HepG2 (cell line): ENCODE measurements around the gene TACC3. TPM values are rescaled to one million over a fixed set of nuclear protein-coding genes. Genes with fewer than 3 reads are reported as not detected.

Experiments
- AGO2 ChIP-seq: fragments of 200-400 bp; formaldehyde crosslinking; optimal IDR thresholded peaks from 2 replicates; pipeline ENCODE3; 2017; ENCODE audit warnings: mild to moderate bottlenecking, low read depth, low read length, moderate library complexity
- ARHGAP35 ChIP-seq: sonication (generic); formaldehyde crosslinking; IDR thresholded peaks from 2 replicates; pipeline ENCODE4 v1.9.0; 2022; ENCODE audit warnings: mild to moderate bottlenecking, inconsistent platforms, moderate library complexity, missing genetic modification reagents, borderline replicate concordance
- ATRX ChIP-seq: sonication (generic); formaldehyde crosslinking; IDR thresholded peaks from 2 replicates; pipeline ENCODE4 v1.4.0; 2020; ENCODE audit warnings: missing genetic modification reagents, borderline replicate concordance
- BRF2 ChIP-seq: sonication (generic); formaldehyde crosslinking; IDR thresholded peaks from 2 replicates; pipeline ENCODE4 v1.8.1; 2022; ENCODE audit warnings: mild to moderate bottlenecking, missing genetic modification reagents
- CENPBD1 ChIP-seq: sonication (generic); formaldehyde crosslinking; IDR thresholded peaks from 2 replicates; pipeline ENCODE4 v1.8.0; 2022; ENCODE audit warnings: missing genetic modification reagents, low read depth, mild to moderate bottlenecking, borderline replicate concordance
- CENPT ChIP-seq: sonication (generic); formaldehyde crosslinking; IDR thresholded peaks from 2 replicates; pipeline ENCODE4 v1.8.0; 2022; ENCODE audit warnings: low read depth, mild to moderate bottlenecking, moderate library complexity, missing genetic modification reagents
- HNF4G ChIP-seq, 2 experiments: sonication (generic) in 1 of 2; formaldehyde crosslinking in 1 of 2; IDR thresholded peaks; 2 replicates each; pipeline versions ENCODE4 v1.4.0 to v1.6.1; 2011 to 2020; ENCODE audit warnings: borderline replicate concordance in 2 of 2, low read depth in 2 of 2, mild to moderate bottlenecking in 2 of 2, low read length in 1 of 2, missing genetic modification reagents in 1 of 2, moderate library complexity in 1 of 2
- IRF9 ChIP-seq: sonication (generic); formaldehyde crosslinking; IDR thresholded peaks from 2 replicates; pipeline ENCODE4 v1.8.0; 2022; ENCODE audit warnings: missing genetic modification reagents, mild to moderate bottlenecking, borderline replicate concordance
- MAFF ChIP-seq: IDR thresholded peaks from 2 replicates; pipeline ENCODE4 v1.6.1; 2011; ENCODE audit warnings: low read depth, low read length, improper control_type of control experiment
- MTF2 ChIP-seq: sonication (generic); formaldehyde crosslinking; IDR thresholded peaks from 2 replicates; pipeline ENCODE4 v1.5.0; 2020; ENCODE audit warnings: missing genetic modification reagents, borderline replicate concordance
- MXI1 ChIP-seq: IDR thresholded peaks from 3 replicates; pipeline ENCODE4 v1.6.1; 2012; ENCODE audit warnings: low read depth, low read length, inconsistent platforms, borderline replicate concordance
- SIX1 ChIP-seq: sonication (generic); formaldehyde crosslinking; IDR thresholded peaks from 2 replicates; pipeline ENCODE4 v1.4.0; 2020; ENCODE audit warnings: missing genetic modification reagents, borderline replicate concordance
- SNAI1 ChIP-seq: sonication (generic); formaldehyde crosslinking; IDR thresholded peaks from 2 replicates; pipeline ENCODE4 v1.5.0; 2020; ENCODE audit warnings: mild to moderate bottlenecking, missing genetic modification reagents, borderline replicate concordance
- TAF15 ChIP-seq: fragments of 200-400 bp; formaldehyde crosslinking; IDR thresholded peaks from one replicate; pipeline ENCODE4 v1.6.1; 2018; ENCODE audit warnings: mild to moderate bottlenecking, low read depth, low read length; ENCODE audit not compliant: poor library complexity, severe bottlenecking
- TGIF2 ChIP-seq: IDR thresholded peaks from 2 replicates; pipeline ENCODE4 v1.6.1; 2016; ENCODE audit warnings: control low read depth, missing compliant biosample characterization
- THYN1 ChIP-seq: sonication (generic); formaldehyde crosslinking; IDR thresholded peaks from 2 replicates; pipeline ENCODE4 v1.8.1; 2023; ENCODE audit warnings: low read depth, mild to moderate bottlenecking, moderate library complexity, missing genetic modification reagents, borderline replicate concordance
- U2AF2 ChIP-seq: fragments of 200-400 bp; formaldehyde crosslinking; IDR thresholded peaks from 2 replicates; pipeline ENCODE4 v1.6.1; 2017; ENCODE audit warnings: low read depth, mild to moderate bottlenecking, low read length
- ZNF160 ChIP-seq: sonication (generic); formaldehyde crosslinking; IDR thresholded peaks from 2 replicates; pipeline ENCODE4 v1.8.0; 2022; ENCODE audit warnings: mild to moderate bottlenecking, inconsistent platforms, missing genetic modification reagents
- ZNF234 ChIP-seq: sonication (generic); formaldehyde crosslinking; conservative IDR thresholded peaks from 2 replicates; pipeline ENCODE4 v1.5.1; 2020; ENCODE audit warnings: mild to moderate bottlenecking, missing genetic modification reagents
- ZNF317 ChIP-seq: sonication (generic); formaldehyde crosslinking; IDR thresholded peaks from 2 replicates; pipeline ENCODE4 v1.5.0; 2020; ENCODE audit warnings: mild to moderate bottlenecking, missing genetic modification reagents
- ZNF350 ChIP-seq: sonication (generic); formaldehyde crosslinking; IDR thresholded peaks from 2 replicates; pipeline ENCODE4 v1.4.0; 2020; ENCODE audit warnings: mild to moderate bottlenecking, low read depth, missing genetic modification reagents, borderline replicate concordance
- ZNF607 ChIP-seq: sonication (generic); formaldehyde crosslinking; IDR thresholded peaks from 2 replicates; pipeline ENCODE4 v1.5.1; 2020; ENCODE audit warnings: missing genetic modification reagents, mild to moderate bottlenecking, borderline replicate concordance
- ZNF766 ChIP-seq: sonication (generic); formaldehyde crosslinking; IDR thresholded peaks from 2 replicates; pipeline ENCODE4 v1.5.0; 2020; ENCODE audit warnings: missing genetic modification reagents, borderline replicate concordance
- ZSCAN21 ChIP-seq: sonication (generic); formaldehyde crosslinking; IDR thresholded peaks from 2 replicates; pipeline ENCODE4 v1.8.0; 2022; ENCODE audit warnings: mild to moderate bottlenecking, missing genetic modification reagents, moderate library complexity, borderline replicate concordance
- polyA plus RNA-seq, 8 experiments: library from polyadenylated mRNA; depleted of rRNA in 3 of 8; stranded (reverse) in 7 of 8; unstranded in 1 of 8; fragments of >200 nt; fragmentation: Illumina TruSeq in 4 of 8; extraction: Trizol in 4 of 8; gene quantifications; 2 replicates each; pipeline versions ENCODE4 v1.2.1 to v1.2.3, GENCODE V29; 2011 to 2016; ENCODE audit warnings: low read depth in 4 of 8, missing spikeins in 1 of 8, mixed read lengths in 1 of 8; ENCODE audit not compliant: insufficient read depth in 1 of 8
- total RNA-seq, 5 experiments: library from RNA; depleted of rRNA; stranded (reverse); fragments of >200 nt; fragmentation: Illumina TruSeq; extraction: Trizol; gene quantifications; 2 replicates each; pipeline ENCODE4 v1.2.3, GENCODE V29; 2016; ENCODE audit warnings: low read depth in 1 of 5
- TF ChIP-seq, protein P1 (sequence below): sonication (generic); formaldehyde crosslinking; IDR thresholded peaks from 2 replicates; pipeline ENCODE4 v1.8.0; 2022; ENCODE audit warnings: mild to moderate bottlenecking, missing genetic modification reagents; ENCODE audit not compliant: insufficient replicate concordance

Gene TACC3
- total and polyA plus RNA-seq, 2 of the 13 experiments (the other 11 are each of a cell fraction or from before 2014, with no cell fraction given), result 20.3 to 21.2 TPM

- TF ChIP-seq ZSCAN21 (CRISPR knock-in tag), result no peak
- no peak for TF ChIP-seq TGIF2 (CRISPR knock-in tag)
- no peak; the same call in 1 of the 2 replicates for TF ChIP-seq CENPBD1 (CRISPR knock-in tag)
- TF ChIP-seq AGO2, result no peak
- no peak for TF ChIP-seq SIX1
- no peak for TF ChIP-seq TAF15
- no peak for TF ChIP-seq CENPT (CRISPR knock-in tag)
- TF ChIP-seq, protein P1, sequence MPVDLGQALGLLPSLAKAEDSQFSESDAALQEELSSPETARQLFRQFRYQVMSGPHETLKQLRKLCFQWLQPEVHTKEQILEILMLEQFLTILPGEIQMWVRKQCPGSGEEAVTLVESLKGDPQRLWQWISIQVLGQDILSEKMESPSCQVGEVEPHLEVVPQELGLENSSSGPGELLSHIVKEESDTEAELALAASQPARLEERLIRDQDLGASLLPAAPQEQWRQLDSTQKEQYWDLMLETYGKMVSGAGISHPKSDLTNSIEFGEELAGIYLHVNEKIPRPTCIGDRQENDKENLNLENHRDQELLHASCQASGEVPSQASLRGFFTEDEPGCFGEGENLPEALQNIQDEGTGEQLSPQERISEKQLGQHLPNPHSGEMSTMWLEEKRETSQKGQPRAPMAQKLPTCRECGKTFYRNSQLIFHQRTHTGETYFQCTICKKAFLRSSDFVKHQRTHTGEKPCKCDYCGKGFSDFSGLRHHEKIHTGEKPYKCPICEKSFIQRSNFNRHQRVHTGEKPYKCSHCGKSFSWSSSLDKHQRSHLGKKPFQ (CRISPR knock-in tag), result peak; percentile 77
- no peak for TF ChIP-seq BRF2
- TF ChIP-seq MTF2 (CRISPR knock-in tag), result no peak
- TF ChIP-seq ZNF160 (CRISPR knock-in tag), result no peak; the same call in 1 of the 2 replicates
- peak; percentile 62; the same call in 1 of the 3 replicates for TF ChIP-seq MXI1
- no peak for TF ChIP-seq MAFF
- no peak for TF ChIP-seq ZNF317 (CRISPR knock-in tag)
- peak; percentile 41; the same call in 1 of the 2 replicates for TF ChIP-seq ZNF607 (CRISPR knock-in tag)
- TF ChIP-seq HNF4G (IDR thresholded peaks at IDR 0.05; ENCODE audit: borderline replicate concordance, low read depth, low read length), result no peak
- no peak for TF ChIP-seq HNF4G (CRISPR knock-in tag; IDR thresholded peaks at IDR 0.05; ENCODE audit: borderline replicate concordance, low read depth)
- no peak for TF ChIP-seq ZNF234
- no peak; the same call in 1 of the 2 replicates for TF ChIP-seq ZNF350 (CRISPR knock-in tag)
- no peak for TF ChIP-seq ATRX (CRISPR knock-in tag)
- TF ChIP-seq IRF9 (CRISPR knock-in tag), result no peak
- no peak for TF ChIP-seq SNAI1 (CRISPR knock-in tag)
- TF ChIP-seq ZNF766 (CRISPR knock-in tag), result no peak
- TF ChIP-seq THYN1 (CRISPR knock-in tag), result no peak
- TF ChIP-seq ARHGAP35 (CRISPR knock-in tag), result no peak
- no peak for TF ChIP-seq U2AF2
Measured at GRCh38 chr4:1792832-1793495, 71.6 kb downstream of the TACC3 start, which contains the start of gene FGFR3 (continued).
